Endothelial cell of umbilical vein (primary cell): ENCODE data around the gene TRAPPC2L. TPM values are rescaled to one million over a fixed set of nuclear protein-coding genes. Genes with fewer than 3 reads are reported as not detected.

ENCODE experiments used
- BruUV-seq: library from RNA; stranded (reverse); fragments of 400-500 nt; replicated peaks from 2 replicates; lab custom pipeline; 2021; lab: Mats Ljungman, UMichigan
- CTCF ChIA-PET: fragments of 300-600, 350-600 bp; sonication (Branson Sonifier 250); formaldehyde crosslinking; loops from one replicate; lab custom pipeline; 2021; ENCODE audit warnings: antibody characterized with exemption, inconsistent platforms; lab: Charles Lee
- POLR2A ChIA-PET: fragments of 300-600, 350-600 bp; sonication (Branson Sonifier 250); formaldehyde crosslinking; loops from one replicate; lab custom pipeline; 2021; ENCODE audit warnings: antibody characterized with exemption, inconsistent platforms; lab: Charles Lee
- DNase-seq: peaks from one replicate; pipeline ENCODE4 v3.0.0-alpha.2; 2011; ENCODE audit warnings: low read depth, low spot score
- FAIRE-seq: peaks from 2 replicates; lab custom pipeline; 2011; peaks lifted over from hg19 to GRCh38; lab: Jason Lieb, UNC
- H2AFZ ChIP-seq: 2 replicates; pipeline ENCODE4 v1.6.0; 2012; ENCODE audit warnings: low read depth, low read length, control low read depth, inconsistent platforms
- H3K27ac ChIP-seq: 2 replicates; pipeline ENCODE4 v1.5.1; 2011; ENCODE audit warnings: low read depth, mild to moderate bottlenecking, control low read depth, low read length, moderate library complexity; ENCODE audit not compliant: insufficient read depth
- H3K27me3 ChIP-seq, 2 experiments: 2 replicates each; pipeline versions ENCODE4 v1.6.0 to v1.6.1; 2011; ENCODE audit warnings: low read length in 2 of 2, mixed read lengths in 1 of 2; ENCODE audit not compliant: control insufficient read depth in 2 of 2, insufficient read depth in 2 of 2
- H3K36me3 ChIP-seq, 2 experiments: 2 replicates in 1 of 2; 3 replicates in 1 of 2; pipeline ENCODE4 v1.5.1; 2011; ENCODE audit warnings: low read length in 2 of 2, mild to moderate bottlenecking in 1 of 2, moderate library complexity in 1 of 2; ENCODE audit not compliant: control insufficient read depth in 2 of 2, insufficient read depth in 2 of 2; ENCODE audit errors: extremely low read depth in 1 of 2
- H3K4me1 ChIP-seq: 3 replicates; pipeline ENCODE4 v1.5.1; 2011; ENCODE audit warnings: mild to moderate bottlenecking, low read length; ENCODE audit not compliant: control insufficient read depth, insufficient read depth; ENCODE audit errors: extremely low read depth
- H3K4me2 ChIP-seq: 2 replicates; pipeline ENCODE4 v1.6.1; 2011; ENCODE audit warnings: low read length, control low read depth, mixed read lengths; ENCODE audit not compliant: insufficient read depth
- H3K4me3 ChIP-seq, 3 experiments: fragments of 200-600 bp in 1 of 3; sonication (generic), shearing (Covaris generic) in 1 of 3; replicated peaks in 1 of 3; 2 replicates each; pipeline ENCODE4 v1.5.1; 2011 to 2016; ENCODE audit warnings: control low read depth in 3 of 3, low read length in 3 of 3, mild to moderate bottlenecking in 2 of 3, inconsistent platforms in 1 of 3, low read depth in 1 of 3, moderate library complexity in 1 of 3; ENCODE audit not compliant: insufficient read depth in 1 of 3
- H3K79me2 ChIP-seq: 2 replicates; pipeline ENCODE4 v1.6.0; 2012; ENCODE audit warnings: low read length, inconsistent platforms; ENCODE audit not compliant: control insufficient read depth, insufficient read depth
- H3K9ac ChIP-seq: replicated peaks from 2 replicates; pipeline ENCODE3; 2011; ENCODE audit warnings: low read length, control low read depth; ENCODE audit not compliant: insufficient read depth; ENCODE audit errors: extremely low read depth
- H3K9me1 ChIP-seq: replicated peaks from 3 replicates; pipeline ENCODE4 v1.6.0; 2011; ENCODE audit warnings: mild to moderate bottlenecking, low read length; ENCODE audit not compliant: control insufficient read depth, insufficient read depth; ENCODE audit errors: extremely low read depth
- H3K9me3 ChIP-seq: replicated peaks from 2 replicates; pipeline ENCODE4 v1.5.1; 2012; ENCODE audit warnings: low read length, inconsistent platforms; ENCODE audit not compliant: control insufficient read depth, insufficient read depth
- H4K20me1 ChIP-seq: replicated peaks from 2 replicates; pipeline ENCODE3; 2011; ENCODE audit warnings: mild to moderate bottlenecking, low read length; ENCODE audit not compliant: control insufficient read depth, insufficient read depth; ENCODE audit errors: extremely low read depth
- EZH2 ChIP-seq: IDR thresholded peaks from 2 replicates; pipeline ENCODE4 v1.6.1; 2012; ENCODE audit warnings: borderline replicate concordance, low read depth, mild to moderate bottlenecking, moderate library complexity, low read length, inconsistent platforms; ENCODE audit not compliant: severe bottlenecking
- FOS ChIP-seq: IDR thresholded peaks from 2 replicates; pipeline ENCODE4 v1.6.1; 2011; ENCODE audit warnings: mild to moderate bottlenecking, low read length, moderate library complexity, borderline replicate concordance; ENCODE audit not compliant: insufficient read depth
- GATA2 ChIP-seq: IDR thresholded peaks from 2 replicates; pipeline ENCODE4 v1.7.0; 2011; ENCODE audit warnings: low read depth, mild to moderate bottlenecking, moderate library complexity, mixed read lengths, low read length; ENCODE audit not compliant: insufficient read length, insufficient read depth
- JUN ChIP-seq: IDR thresholded peaks from 2 replicates; pipeline ENCODE4 v1.6.1; 2011; ENCODE audit warnings: borderline replicate concordance, low read depth; ENCODE audit not compliant: insufficient read length, insufficient read depth
- MAX ChIP-seq: IDR thresholded peaks from 2 replicates; pipeline ENCODE4 v1.6.1; 2011; ENCODE audit not compliant: insufficient read depth, insufficient read length
- MYC ChIP-seq: IDR thresholded peaks from one replicate; pipeline ENCODE4 v1.6.1; 2011; ENCODE audit warnings: mild to moderate bottlenecking, low read depth, low read length
- POLR2A ChIP-seq: IDR thresholded peaks from 2 replicates; pipeline ENCODE4 v1.6.1; 2012; ENCODE audit warnings: low read depth, mild to moderate bottlenecking, control low read depth, low read length
- POLR2AphosphoS5 ChIP-seq: IDR thresholded peaks from 2 replicates; pipeline ENCODE4 v1.6.1; 2012; ENCODE audit warnings: low read depth, mild to moderate bottlenecking, control low read depth, low read length, moderate library complexity; ENCODE audit not compliant: insufficient read depth
- dilution Hi-C: fragments of 300-500 bp; cut with MboI; formaldehyde crosslinking; loops from one replicate; pipeline ENCODE4 v1.15.0; 2019; ENCODE audit warnings: low sequenced_read_pairs; ENCODE audit not compliant: extremely low pct_ligation_motif_present
- intact Hi-C: fragments of 100-400 bp; cut with micrococcal nuclease; formaldehyde crosslinking; loops from one replicate; pipeline ENCODE4 v1.10.0; 2022
- polyA plus RNA-seq, 4 experiments: library from polyadenylated mRNA; depleted of rRNA in 3 of 4; stranded (reverse) in 3 of 4; unstranded in 1 of 4; fragments of >200 nt; gene quantifications; 2 replicates each; pipeline versions ENCODE4 v1.2.1 to v1.2.3, GENCODE V29; 2011 to 2012; ENCODE audit warnings: missing spikeins in 1 of 4
- total RNA-seq: library from RNA; stranded (reverse); gene quantifications from 2 replicates; pipeline ENCODE4 v1.2.3, GENCODE V29; 2021
- TF ChIP-seq, protein P1 (sequence below), 2 donors: IDR thresholded peaks; 1 replicate in 1 of 2; 2 replicates in 1 of 2; pipeline ENCODE4 v1.5.1; 2011; ENCODE audit warnings: low read length in 2 of 2, mild to moderate bottlenecking in 2 of 2, moderate library complexity in 2 of 2, control low read depth in 1 of 2, inconsistent platforms in 1 of 2, low read depth in 1 of 2; ENCODE audit not compliant: insufficient read depth in 1 of 2; ENCODE audit errors: extremely low read depth in 1 of 2

TRAPPC2L gene
- total and polyA plus RNA-seq, 2 donors (not counting 3 experiments of a cell fraction or from before 2014, with no cell fraction given) = 61.9 to 131 TPM

GRCh38 chr16:88905563-88905962, 48.6 kb downstream of the TRAPPC2L start:
- POLR2A ChIA-PET = no interaction called here
- dilution Hi-C loops = no loop called here
- BruUV-seq = no TSS peak

More at GRCh38 chr16:88905563-88905962, 48.6 kb downstream of the TRAPPC2L start:
- Histone ChIP-seq H3K4me1 (no peaks in the 10 kb centered on the region), H3K4me3 (no peak overlapping the region), H3K27ac (no peak overlapping the region), H3K79me2 (no peaks in the 10 kb centered on the region), H3K9me1 (no peaks in the 10 kb centered on the region), H4K20me1 (no peaks in the 10 kb centered on the region), H3K9me3 (no peaks in the 10 kb centered on the region), H2AFZ (no peak overlapping the region), H3K4me2 (no peak overlapping the region), H3K27me3 (no peaks in the 10 kb centered on the region), H3K9ac (no peak overlapping the region), H3K36me3 (no peaks in the 10 kb centered on the region)
- intact Hi-C loops = no loop called here
- no peak for DNase-seq
- CTCF ChIA-PET = interaction anchor here (0.6 to 1.3 kb wide), 2 partner anchors 18 to 98 kb away, joined by 3 read pairs; no protein-coding TSS in a partner anchor
- FAIRE-seq = no peak
- TF ChIP-seq POLR2AphosphoS5 (no peak), EZH2 (no peak), MYC (no peak), JUN (no peak), FOS (no peak), MAX (no peak), GATA2 (no peak), POLR2A (no peak)
- TF ChIP-seq, protein P1, sequence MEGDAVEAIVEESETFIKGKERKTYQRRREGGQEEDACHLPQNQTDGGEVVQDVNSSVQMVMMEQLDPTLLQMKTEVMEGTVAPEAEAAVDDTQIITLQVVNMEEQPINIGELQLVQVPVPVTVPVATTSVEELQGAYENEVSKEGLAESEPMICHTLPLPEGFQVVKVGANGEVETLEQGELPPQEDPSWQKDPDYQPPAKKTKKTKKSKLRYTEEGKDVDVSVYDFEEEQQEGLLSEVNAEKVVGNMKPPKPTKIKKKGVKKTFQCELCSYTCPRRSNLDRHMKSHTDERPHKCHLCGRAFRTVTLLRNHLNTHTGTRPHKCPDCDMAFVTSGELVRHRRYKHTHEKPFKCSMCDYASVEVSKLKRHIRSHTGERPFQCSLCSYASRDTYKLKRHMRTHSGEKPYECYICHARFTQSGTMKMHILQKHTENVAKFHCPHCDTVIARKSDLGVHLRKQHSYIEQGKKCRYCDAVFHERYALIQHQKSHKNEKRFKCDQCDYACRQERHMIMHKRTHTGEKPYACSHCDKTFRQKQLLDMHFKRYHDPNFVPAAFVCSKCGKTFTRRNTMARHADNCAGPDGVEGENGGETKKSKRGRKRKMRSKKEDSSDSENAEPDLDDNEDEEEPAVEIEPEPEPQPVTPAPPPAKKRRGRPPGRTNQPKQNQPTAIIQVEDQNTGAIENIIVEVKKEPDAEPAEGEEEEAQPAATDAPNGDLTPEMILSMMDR (IDR thresholded peaks at IDR 0.05; ENCODE audit: extremely low read depth in 1 of 2, insufficient read depth in 1 of 2, low read depth in 1 of 2, low read length in 2 of 2) = no peak
